HUES64 (cell line): ENCODE data around the gene RPS6KA5.
"Not testable (repeated sequence)": the region's sequence is repeated elsewhere in the genome, so short reads cannot be mapped to it uniquely, and the experiment has no call there.

ENCODE experiments used
- H3K27ac ChIP-seq: 2 replicates; pipeline ENCODE4 v1.7.0; 2013; ENCODE audit warnings: low read depth, low read length, inconsistent platforms
- H3K27me3 ChIP-seq: 2 replicates; pipeline ENCODE4 v1.6.1; 2013; ENCODE audit warnings: mild to moderate bottlenecking, low read length; ENCODE audit not compliant: insufficient read depth
- H3K36me3 ChIP-seq: 2 replicates; pipeline ENCODE4 v1.6.1; 2013; ENCODE audit warnings: mild to moderate bottlenecking, low read length; ENCODE audit not compliant: insufficient read depth
- H3K4me1 ChIP-seq: 2 replicates; pipeline ENCODE4 v1.6.1; 2013; ENCODE audit warnings: mild to moderate bottlenecking, low read length, moderate library complexity; ENCODE audit not compliant: insufficient read depth
- H3K4me3 ChIP-seq: 2 replicates; pipeline ENCODE4 v1.5.1; 2013; ENCODE audit warnings: mild to moderate bottlenecking, low read length, moderate library complexity
- H3K9ac ChIP-seq: 2 replicates; pipeline ENCODE4 v1.6.1; 2013; ENCODE audit warnings: mild to moderate bottlenecking, low read depth, low read length
- H3K9me3 ChIP-seq: 2 replicates; pipeline ENCODE4 v1.6.1; 2013; ENCODE audit warnings: low read depth, low read length; ENCODE audit not compliant: insufficient read depth
- WGBS: fragments of 150-250, 120-280 bp; methylation state at CpG from one replicate; pipeline ENCODE4 v1.1.7; 2013; ENCODE audit warnings: missing lambda C conversion rate; 5-methylcytosine and 5-hydroxymethylcytosine counted together

RPS6KA5 gene

DNA sequence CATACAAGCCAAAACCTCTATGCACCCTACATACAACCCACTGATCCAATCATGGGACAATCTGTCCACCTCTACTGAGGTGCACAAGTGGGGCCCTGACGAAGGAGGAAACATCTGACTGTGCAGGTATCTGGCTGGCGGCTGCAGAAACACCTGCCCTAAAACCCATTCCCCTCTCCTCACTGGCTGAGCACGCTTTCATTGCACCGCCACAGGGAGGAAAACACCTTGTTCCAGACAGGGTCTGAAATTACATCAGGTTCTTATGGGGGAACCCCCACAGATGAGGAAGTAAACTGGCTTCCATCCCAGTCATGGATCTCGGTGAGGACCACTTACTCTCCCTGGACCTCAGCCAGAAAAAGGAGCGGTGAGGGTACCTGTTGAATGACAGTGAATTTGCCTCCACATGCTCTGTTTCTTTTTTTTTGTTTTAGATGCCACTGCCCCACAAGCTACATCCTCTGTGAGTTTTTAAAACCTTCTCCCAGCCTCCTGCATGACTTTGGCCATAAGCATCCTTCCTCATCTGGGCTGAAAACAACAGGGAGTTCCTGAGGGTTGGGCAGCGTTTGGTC lies 29.6 kb upstream of the RPS6KA5 start:
- Histone ChIP-seq H3K4me1 (no peaks in the 10 kb centered on the region), H3K27ac (no peak overlapping the region), H3K27me3 (no peaks in the 10 kb centered on the region), H3K9ac (no peak overlapping the region), H3K36me3 (no peaks in the 10 kb centered on the region), H3K4me3 (no peak overlapping the region), H3K9me3 (no peaks in the 10 kb centered on the region)
- WGBS = 90% methylated on average over 7 of the region's 7 CpGs

DNA sequence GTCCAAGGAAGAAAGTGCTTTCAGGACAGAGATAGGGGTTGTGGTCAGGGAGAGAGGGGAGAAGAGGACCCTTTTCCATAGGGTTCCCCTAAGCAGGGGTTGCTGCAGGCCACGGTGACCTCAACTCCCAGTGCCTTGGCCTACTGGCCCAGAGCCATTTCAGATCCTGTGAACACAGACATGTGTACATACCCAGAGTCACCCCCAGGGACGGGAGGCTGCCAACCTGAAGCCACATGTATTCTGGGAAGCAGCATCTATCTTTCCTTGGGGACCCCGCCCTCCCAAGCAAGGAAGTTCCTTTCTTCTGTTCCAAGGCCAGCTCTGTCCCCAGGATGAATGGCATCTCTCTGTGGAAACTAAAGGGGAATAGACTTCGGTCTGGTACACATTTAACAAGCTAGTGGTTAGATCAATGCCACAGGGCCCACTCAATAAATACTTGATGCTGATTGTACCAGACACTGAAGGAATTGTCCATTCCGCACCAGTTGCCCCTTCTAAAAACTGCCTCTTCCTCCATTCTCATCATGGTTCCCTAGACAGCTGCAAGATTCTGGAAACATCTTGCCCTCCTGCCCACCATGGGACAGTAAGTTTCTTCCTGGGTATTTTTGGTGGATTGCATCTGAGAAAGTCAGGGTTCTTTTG lies 28.3 kb upstream of the RPS6KA5 start:
- no peak overlapping the region for H3K4me3 ChIP-seq
- H3K27me3 ChIP-seq = no peaks in the 10 kb centered on the region
- no peaks in the 10 kb centered on the region for H3K9me3 ChIP-seq
- no peaks in the 10 kb centered on the region for H3K4me1 ChIP-seq
- no peaks in the 10 kb centered on the region for H3K36me3 ChIP-seq
- WGBS = 97% methylated on average over 5 of the region's 5 CpGs
- H3K27ac ChIP-seq = no peak overlapping the region
- no peak overlapping the region for H3K9ac ChIP-seq

DNA sequence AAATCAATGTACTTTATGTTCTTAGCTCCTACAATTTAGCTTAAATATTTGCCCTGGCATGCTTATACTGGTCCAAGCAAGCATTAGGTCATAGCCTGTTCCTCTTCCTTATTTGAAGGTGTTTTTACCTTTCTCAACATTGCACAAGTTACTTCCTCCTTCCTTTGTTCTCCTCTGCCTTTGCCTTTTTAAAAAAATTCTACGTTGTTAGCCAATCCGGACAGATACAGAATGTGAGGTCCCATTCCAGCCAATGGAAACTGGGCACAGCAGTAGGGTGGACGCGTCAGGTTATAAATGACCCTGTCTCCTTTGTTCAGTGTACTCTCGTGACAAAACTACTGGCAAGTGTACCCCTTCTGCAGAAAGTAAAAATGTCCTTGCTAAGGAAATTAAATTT lies 27.0 kb upstream of the RPS6KA5 start:
- not testable (repeated sequence) for H3K27me3 ChIP-seq, H3K27ac ChIP-seq, H3K36me3 ChIP-seq, H3K9ac ChIP-seq, H3K4me3 ChIP-seq, H3K9me3 ChIP-seq, H3K4me1 ChIP-seq
- 91% methylated on average over 5 of the region's 5 CpGs for WGBS

DNA sequence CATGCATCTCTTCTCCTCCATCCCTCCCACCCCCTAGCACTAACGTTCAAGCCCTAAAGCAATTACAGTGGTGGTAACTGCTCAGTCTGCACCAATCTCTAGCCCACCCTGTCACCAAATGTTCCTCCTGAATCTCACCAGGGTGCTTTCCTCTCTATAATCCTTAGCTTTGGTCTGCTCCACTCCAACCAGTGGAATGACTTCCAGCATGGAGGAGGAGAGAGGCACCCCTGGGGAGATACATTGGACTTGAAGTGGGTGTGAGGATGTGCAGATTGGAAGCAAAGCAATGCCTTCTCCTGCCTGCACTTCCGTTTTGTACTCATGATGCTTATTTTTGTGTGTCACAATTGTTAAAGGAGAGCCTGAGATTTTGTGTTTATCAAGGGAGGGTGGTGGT lies 24.1 kb upstream of the RPS6KA5 start:
- no peaks in the 10 kb centered on the region for H3K27me3 ChIP-seq
- no peaks in the 10 kb centered on the region for H3K9me3 ChIP-seq
- 81% methylated on average over 2 of the region's 2 CpGs for WGBS
- H3K4me1 ChIP-seq = no peaks in the 10 kb centered on the region
- no peak overlapping the region for H3K4me3 ChIP-seq
- H3K36me3 ChIP-seq = no peaks in the 10 kb centered on the region
- H3K9ac ChIP-seq = no peak overlapping the region
- H3K27ac ChIP-seq = no peak overlapping the region

DNA sequence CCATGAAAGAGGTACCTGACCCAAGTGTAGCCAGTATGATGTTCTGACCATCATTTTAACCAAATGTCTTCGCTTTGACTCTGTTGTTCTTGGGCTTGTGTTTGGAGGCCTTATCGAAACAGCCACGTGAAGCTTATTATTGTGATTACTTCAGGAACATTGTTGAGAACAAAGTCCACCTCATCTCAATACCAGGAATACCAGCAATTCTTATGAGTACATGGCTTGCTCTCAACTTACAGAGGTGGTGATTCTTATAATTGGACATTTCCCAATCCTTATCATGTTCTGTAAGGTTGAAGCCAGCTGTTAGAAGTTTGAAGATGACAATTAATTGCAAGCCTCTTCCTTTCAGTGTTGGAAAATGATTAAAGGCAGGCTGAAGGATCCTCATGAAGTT lies 21.8 kb upstream of the RPS6KA5 start:
- no peaks in the 10 kb centered on the region for H3K36me3 ChIP-seq
- H3K9ac ChIP-seq = no peak overlapping the region
- no peaks in the 10 kb centered on the region for H3K9me3 ChIP-seq
- no peaks in the 10 kb centered on the region for H3K27me3 ChIP-seq
- 97% methylated on average over 3 of the region's 3 CpGs for WGBS
- no peaks in the 10 kb centered on the region for H3K4me1 ChIP-seq
- no peak overlapping the region for H3K4me3 ChIP-seq
- no peak overlapping the region for H3K27ac ChIP-seq

DNA sequence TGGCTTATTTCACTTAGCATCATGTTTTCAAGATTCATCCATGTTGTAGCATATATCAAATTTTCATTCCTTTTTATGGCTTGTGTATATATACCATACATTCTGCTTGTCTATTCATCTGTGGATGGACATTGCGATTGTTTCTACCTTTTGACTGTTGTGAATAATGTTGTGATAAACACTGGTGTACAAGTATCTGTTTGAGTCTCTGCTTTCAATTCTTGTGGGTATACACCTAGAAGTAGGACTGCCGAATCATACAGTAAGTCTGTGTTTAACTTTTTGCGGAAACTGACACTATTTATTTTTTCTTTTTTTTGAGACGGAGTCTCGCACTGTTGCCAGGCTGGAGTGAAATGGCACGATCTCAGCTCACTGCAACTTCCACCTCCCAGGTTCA lies 19.6 kb upstream of the RPS6KA5 start:
- H3K9ac ChIP-seq = no peak overlapping the region
- no peak overlapping the region for H3K4me3 ChIP-seq
- no peaks in the 10 kb centered on the region for H3K4me1 ChIP-seq
- H3K27ac ChIP-seq = no peak overlapping the region
- 94% methylated on average over 6 of the region's 6 CpGs for WGBS
- H3K36me3 ChIP-seq = no peaks in the 10 kb centered on the region
- no peaks in the 10 kb centered on the region for H3K9me3 ChIP-seq
- H3K27me3 ChIP-seq = no peaks in the 10 kb centered on the region

DNA sequence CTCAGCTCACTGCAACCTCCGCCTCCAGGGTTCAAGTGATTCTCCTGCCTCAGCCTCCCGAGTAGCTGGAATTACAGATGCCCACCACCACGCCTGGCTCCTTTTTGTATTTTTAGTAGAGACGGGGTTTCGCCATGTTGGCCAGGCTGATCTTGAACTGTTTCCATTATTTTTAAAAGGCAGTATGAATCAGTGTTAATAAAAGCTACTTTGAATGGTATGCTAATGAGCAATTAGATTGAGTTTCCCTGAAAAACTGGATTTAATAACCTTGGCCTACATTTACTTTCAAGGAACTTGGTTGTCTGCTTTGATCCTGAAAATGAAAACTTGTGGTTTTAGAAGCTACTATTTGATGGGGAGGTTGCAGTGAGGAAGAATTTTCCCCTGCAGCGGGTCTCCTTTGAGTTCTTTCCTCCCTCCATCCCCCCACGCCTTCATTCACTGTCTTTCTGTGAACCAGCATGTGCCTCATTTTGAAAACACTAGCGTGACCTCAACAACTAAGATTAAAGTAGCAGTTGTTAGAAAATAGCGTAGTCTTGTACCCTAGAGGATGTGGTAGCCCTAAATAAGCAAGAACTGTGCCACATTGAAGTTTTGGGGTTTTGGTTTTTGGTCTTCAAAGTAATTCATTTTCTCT lies 17.8 kb upstream of the RPS6KA5 start:
- Histone ChIP-seq H3K4me3 (no peak overlapping the region), H3K9me3 (no peaks in the 10 kb centered on the region), H3K4me1 (no peaks in the 10 kb centered on the region), H3K27ac (no peak overlapping the region), H3K9ac (no peak overlapping the region), H3K36me3 (no peaks in the 10 kb centered on the region), H3K27me3 (no peaks in the 10 kb centered on the region)
- WGBS = 90% methylated on average over 8 of the region's 9 CpGs

DNA sequence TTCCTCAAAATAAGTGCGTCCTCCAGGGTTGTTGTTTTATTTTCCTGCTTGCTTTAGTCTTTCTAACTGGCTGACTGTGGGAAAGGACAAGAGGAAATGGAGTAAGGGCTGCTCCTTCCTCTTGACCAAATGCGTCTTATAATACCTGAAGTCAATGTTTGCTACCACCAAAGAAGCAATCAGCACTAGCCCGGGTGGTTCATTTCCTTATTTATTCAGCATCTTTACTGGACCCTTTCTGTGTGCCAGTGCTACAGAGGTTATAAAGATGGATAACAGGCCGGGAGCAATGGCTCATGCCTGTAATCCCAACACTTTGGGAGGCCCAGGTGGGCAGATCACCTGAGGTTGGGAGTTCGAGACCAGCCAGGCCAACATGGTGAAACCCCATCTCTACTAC lies 15.1 kb upstream of the RPS6KA5 start:
- Histone ChIP-seq H3K9ac (no peak overlapping the region), H3K4me1 (no peaks in the 10 kb centered on the region), H3K27ac (no peak overlapping the region), H3K36me3 (no peaks in the 10 kb centered on the region), H3K27me3 (no peaks in the 10 kb centered on the region), H3K4me3 (no peak overlapping the region), H3K9me3 (no peaks in the 10 kb centered on the region)
- 95% methylated on average over 4 of the region's 5 CpGs for WGBS

DNA sequence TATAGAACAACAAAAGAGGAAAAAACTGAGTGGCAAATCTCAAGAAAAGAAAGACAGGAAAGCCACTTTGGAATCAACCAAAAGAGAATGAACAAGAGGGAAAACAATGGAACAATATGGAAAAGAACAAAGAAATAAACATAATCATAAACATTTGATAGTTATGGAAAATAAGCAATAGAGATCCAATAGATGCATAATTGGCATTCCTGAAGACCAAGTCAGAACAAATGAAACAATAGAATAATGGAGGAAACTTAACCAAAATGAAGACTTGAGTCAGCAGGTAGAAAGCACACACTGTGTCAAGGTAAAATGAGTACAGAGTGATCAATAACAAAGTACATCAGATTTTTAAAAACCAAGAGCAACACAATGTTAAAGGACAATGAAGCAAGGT lies 10.1 kb upstream of the RPS6KA5 start:
- Histone ChIP-seq H3K36me3 (no peaks in the 10 kb centered on the region), H3K27me3 (no peaks in the 10 kb centered on the region), H3K9ac (no peak overlapping the region), H3K4me1 (no peaks in the 10 kb centered on the region), H3K27ac (no peak overlapping the region), H3K4me3 (no peak overlapping the region), H3K9me3 (no peaks in the 10 kb centered on the region)

DNA sequence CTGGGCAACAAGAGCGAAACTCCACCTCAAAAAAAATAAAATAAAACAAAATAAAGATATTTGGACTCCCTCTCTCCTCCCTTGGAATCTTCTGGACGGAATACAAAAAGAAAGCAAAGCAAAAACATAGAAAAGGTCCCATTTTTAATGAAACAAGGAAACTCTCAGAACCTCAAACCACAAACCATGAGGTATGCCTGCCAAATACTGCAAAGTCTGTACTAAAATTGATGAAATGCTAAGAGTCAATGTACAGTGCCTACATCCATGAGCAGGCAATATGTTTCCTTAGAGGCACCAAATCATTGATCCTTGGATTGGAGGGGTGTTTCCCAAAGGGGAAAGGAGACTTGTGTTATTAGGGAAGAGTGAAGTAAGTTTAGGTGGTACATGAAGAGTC lies 8.2 kb upstream of the RPS6KA5 start:
- Histone ChIP-seq H3K4me3 (no peak overlapping the region), H3K4me1 (no peaks in the 10 kb centered on the region), H3K36me3 (no peaks in the 10 kb centered on the region), H3K9me3 (no peaks in the 10 kb centered on the region), H3K9ac (no peak overlapping the region), H3K27me3 (no peaks in the 10 kb centered on the region), H3K27ac (no peak overlapping the region)
- WGBS = 90% methylated on average over 2 of the region's 2 CpGs

DNA sequence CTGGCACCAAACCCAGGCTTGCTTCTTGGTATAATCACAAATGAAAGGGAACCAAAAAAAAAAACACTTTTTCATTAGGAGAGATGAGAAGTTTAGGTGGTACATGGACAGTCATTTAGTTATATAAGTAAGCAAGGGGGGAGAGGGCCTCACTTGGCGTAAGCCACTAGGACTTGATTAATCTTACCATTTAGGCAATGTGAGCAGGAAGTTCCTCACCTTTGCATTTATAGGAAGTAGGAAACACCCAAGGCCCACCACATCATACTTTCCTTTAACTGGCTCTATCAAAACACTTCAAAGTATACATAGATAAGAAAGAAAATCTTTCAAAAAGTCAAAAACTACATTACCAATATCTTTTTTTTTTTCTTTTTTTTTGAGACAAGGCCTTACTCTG lies 6.7 kb upstream of the RPS6KA5 start:
- Histone ChIP-seq H3K4me3 (no peak overlapping the region), H3K9ac (no peak overlapping the region), H3K36me3 (no peaks in the 10 kb centered on the region), H3K27ac (no peak overlapping the region), H3K9me3 (no peaks in the 10 kb centered on the region), H3K4me1 (no peaks in the 10 kb centered on the region), H3K27me3 (no peaks in the 10 kb centered on the region)
- 94% methylated on average over 1 of the region's 1 CpG for whole genome bisulfite sequencing
